DOHH2 (cell line): ENCODE results near the gene BHLHE23.

Source experiments
- EZH2phosphoT487 ChIP-seq: fragments of 200-600 bp; sonication (generic); IDR thresholded peaks from 2 replicates; pipeline ENCODE4 v1.6.1; 2017; ENCODE audit warnings: borderline replicate concordance, mild to moderate bottlenecking, antibody characterized with exemption, low read length, moderate library complexity, mixed read lengths
- TF ChIP-seq, protein P1 (sequence below): fragments of 200-600 bp; sonication (generic); IDR thresholded peaks from one replicate; pipeline ENCODE4 v1.5.1; 2014; ENCODE audit warnings: antibody characterized with exemption, mild to moderate bottlenecking, low read depth, low read length; ENCODE audit not compliant: poor library complexity, severe bottlenecking

DNA sequence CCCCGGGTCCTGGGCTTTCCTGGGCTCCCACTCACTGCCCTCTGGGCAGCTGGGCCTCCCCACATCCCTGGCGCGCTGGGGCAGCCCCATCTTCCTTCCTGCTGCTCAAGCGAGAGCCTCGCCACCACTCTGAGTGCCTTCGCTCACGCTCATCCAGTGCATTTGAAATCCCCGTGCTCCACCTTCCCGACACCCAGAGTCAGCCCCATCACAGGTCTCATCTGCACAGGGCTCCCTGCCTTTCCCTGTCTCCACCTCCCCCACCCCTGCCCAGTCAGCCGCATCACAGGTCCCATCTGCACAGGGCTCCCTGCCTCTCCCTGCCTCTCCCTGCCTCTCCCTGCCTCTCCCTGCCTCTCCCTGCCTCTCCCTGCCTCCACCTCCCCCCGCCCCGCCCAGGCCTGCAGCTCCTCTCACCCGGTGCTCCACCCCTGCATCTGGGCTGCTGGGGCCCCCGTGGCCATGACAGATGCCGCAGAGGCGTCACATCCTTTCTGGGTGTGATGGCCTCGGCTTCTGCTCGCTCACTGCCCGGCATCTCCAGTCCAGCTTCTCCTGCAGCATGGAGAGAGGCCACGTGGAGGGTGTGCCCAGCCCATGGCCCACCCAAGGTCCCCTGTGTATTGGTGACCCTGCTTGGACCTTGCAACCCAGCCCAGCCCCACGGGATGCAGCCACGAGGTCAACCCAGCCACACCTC, 9.0 kb upstream of the BHLHE23 start:
- TF ChIP-seq, protein P1, sequence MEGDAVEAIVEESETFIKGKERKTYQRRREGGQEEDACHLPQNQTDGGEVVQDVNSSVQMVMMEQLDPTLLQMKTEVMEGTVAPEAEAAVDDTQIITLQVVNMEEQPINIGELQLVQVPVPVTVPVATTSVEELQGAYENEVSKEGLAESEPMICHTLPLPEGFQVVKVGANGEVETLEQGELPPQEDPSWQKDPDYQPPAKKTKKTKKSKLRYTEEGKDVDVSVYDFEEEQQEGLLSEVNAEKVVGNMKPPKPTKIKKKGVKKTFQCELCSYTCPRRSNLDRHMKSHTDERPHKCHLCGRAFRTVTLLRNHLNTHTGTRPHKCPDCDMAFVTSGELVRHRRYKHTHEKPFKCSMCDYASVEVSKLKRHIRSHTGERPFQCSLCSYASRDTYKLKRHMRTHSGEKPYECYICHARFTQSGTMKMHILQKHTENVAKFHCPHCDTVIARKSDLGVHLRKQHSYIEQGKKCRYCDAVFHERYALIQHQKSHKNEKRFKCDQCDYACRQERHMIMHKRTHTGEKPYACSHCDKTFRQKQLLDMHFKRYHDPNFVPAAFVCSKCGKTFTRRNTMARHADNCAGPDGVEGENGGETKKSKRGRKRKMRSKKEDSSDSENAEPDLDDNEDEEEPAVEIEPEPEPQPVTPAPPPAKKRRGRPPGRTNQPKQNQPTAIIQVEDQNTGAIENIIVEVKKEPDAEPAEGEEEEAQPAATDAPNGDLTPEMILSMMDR, result no peak
- TF ChIP-seq EZH2phosphoT487, result no peak
